HepG2 (cell line): ENCODE data around the gene ZNF213. TPM values are rescaled to one million over a fixed set of nuclear protein-coding genes. Genes with fewer than 3 reads are reported as not detected.

ENCODE experiments used
- ATF7 ChIP-seq, 2 experiments: fragments of 450-650 bp in 1 of 2; sonication (generic) in 1 of 2; formaldehyde crosslinking in 1 of 2; IDR thresholded peaks; 2 replicates each; pipeline versions ENCODE4 v1.4.0 to v1.6.1; 2016 to 2020; ENCODE audit warnings: antibody characterized with exemption in 1 of 2, mild to moderate bottlenecking in 1 of 2, missing genetic modification reagents in 1 of 2
- EHMT2 ChIP-seq: fragments of 200-600 bp; sonication (generic); IDR thresholded peaks from 2 replicates; pipeline ENCODE4 v1.7.0; 2017; ENCODE audit warnings: antibody characterized with exemption, low read depth, low read length, borderline replicate concordance
- ELF3 ChIP-seq: IDR thresholded peaks from 2 replicates; pipeline ENCODE4 v1.6.1; 2016; ENCODE audit warnings: missing genetic modification reagents, missing compliant biosample characterization
- GATAD1 ChIP-seq: IDR thresholded peaks from 2 replicates; pipeline ENCODE4 v1.6.1; 2016; ENCODE audit warnings: missing genetic modification reagents, missing compliant biosample characterization
- ISX ChIP-seq: sonication (generic); formaldehyde crosslinking; conservative IDR thresholded peaks from 2 replicates; pipeline ENCODE4 v1.5.0; 2020; ENCODE audit warnings: missing genetic modification reagents
- MEIS2 ChIP-seq: sonication (generic); formaldehyde crosslinking; IDR thresholded peaks from 2 replicates; pipeline ENCODE4 v1.9.0; 2021; ENCODE audit warnings: mild to moderate bottlenecking, missing genetic modification reagents
- NFKB2 ChIP-seq: sonication (generic); formaldehyde crosslinking; IDR thresholded peaks from 2 replicates; pipeline ENCODE4 v1.4.0; 2020; ENCODE audit warnings: missing genetic modification reagents, borderline replicate concordance
- NRL ChIP-seq: sonication (generic); formaldehyde crosslinking; IDR thresholded peaks from 2 replicates; pipeline ENCODE4 v1.5.0; 2020; ENCODE audit warnings: missing genetic modification reagents, mild to moderate bottlenecking, moderate library complexity, borderline replicate concordance
- PHF8 ChIP-seq: sonication (generic); formaldehyde crosslinking; IDR thresholded peaks from 2 replicates; pipeline ENCODE4 v1.5.0; 2020; ENCODE audit warnings: missing genetic modification reagents
- POLR2A ChIP-seq, 2 experiments: IDR thresholded peaks; 2 replicates each; pipeline ENCODE4 v1.6.1; 2011; ENCODE audit warnings: low read depth in 2 of 2, low read length in 2 of 2, mild to moderate bottlenecking in 1 of 2, moderate library complexity in 1 of 2; ENCODE audit not compliant: insufficient read depth in 1 of 2
- PRMT3 ChIP-seq: sonication (generic); formaldehyde crosslinking; IDR thresholded peaks from 2 replicates; pipeline ENCODE4 v1.8.1; 2022; ENCODE audit warnings: low read depth, mild to moderate bottlenecking, moderate library complexity, missing genetic modification reagents, borderline replicate concordance
- REL ChIP-seq: sonication (generic); formaldehyde crosslinking; conservative IDR thresholded peaks from 2 replicates; pipeline ENCODE4 v1.8.0; 2022; ENCODE audit warnings: mild to moderate bottlenecking, missing genetic modification reagents, moderate library complexity
- TCF7 ChIP-seq: sonication (generic); IDR thresholded peaks from 2 replicates; pipeline ENCODE4 v1.6.1; 2016; ENCODE audit warnings: antibody characterized with exemption, low read depth
- ZNF136 ChIP-seq: sonication (generic); formaldehyde crosslinking; IDR thresholded peaks from 2 replicates; pipeline ENCODE4 v1.8.1; 2022; ENCODE audit warnings: low read depth, mild to moderate bottlenecking, moderate library complexity, missing genetic modification reagents
- ZNF205 ChIP-seq: IDR thresholded peaks from 2 replicates; pipeline ENCODE4 v1.6.1; 2018; ENCODE audit warnings: missing biosample characterization, missing genetic modification reagents
- ZNF292 ChIP-seq: sonication (generic); formaldehyde crosslinking; IDR thresholded peaks from 2 replicates; pipeline ENCODE4 v1.8.1; 2022; ENCODE audit warnings: mild to moderate bottlenecking, low read depth, missing genetic modification reagents, borderline replicate concordance
- ZNF441 ChIP-seq: sonication (generic); formaldehyde crosslinking; IDR thresholded peaks from 2 replicates; pipeline ENCODE4 v1.7.0; 2021; ENCODE audit warnings: missing genetic modification reagents, borderline replicate concordance
- ZNF501 ChIP-seq: sonication (generic); formaldehyde crosslinking; IDR thresholded peaks from 2 replicates; pipeline ENCODE4 v1.5.1; 2020; ENCODE audit warnings: mild to moderate bottlenecking, moderate library complexity, missing genetic modification reagents
- ZNF564 ChIP-seq: sonication (generic); formaldehyde crosslinking; IDR thresholded peaks from 2 replicates; pipeline ENCODE4 v1.8.1; 2023; ENCODE audit warnings: mild to moderate bottlenecking, missing genetic modification reagents
- ZNF567 ChIP-seq: sonication (generic); formaldehyde crosslinking; IDR thresholded peaks from 2 replicates; pipeline ENCODE4 v1.8.1; 2023; ENCODE audit warnings: mild to moderate bottlenecking, missing genetic modification reagents, borderline replicate concordance
- ZNF619 ChIP-seq: sonication (generic); formaldehyde crosslinking; IDR thresholded peaks from 2 replicates; pipeline ENCODE4 v1.4.0; 2020; ENCODE audit warnings: mild to moderate bottlenecking, missing genetic modification reagents
- ZNF782 ChIP-seq: sonication (generic); formaldehyde crosslinking; IDR thresholded peaks from 2 replicates; pipeline ENCODE4 v1.4.0; 2020; ENCODE audit warnings: missing genetic modification reagents, mild to moderate bottlenecking, borderline replicate concordance
- polyA plus RNA-seq, 8 experiments: library from polyadenylated mRNA; depleted of rRNA in 3 of 8; stranded (reverse) in 7 of 8; unstranded in 1 of 8; fragments of >200 nt; fragmentation: Illumina TruSeq in 4 of 8; extraction: Trizol in 4 of 8; gene quantifications; 2 replicates each; pipeline versions ENCODE4 v1.2.1 to v1.2.3, GENCODE V29; 2011 to 2016; ENCODE audit warnings: low read depth in 4 of 8, missing spikeins in 1 of 8, mixed read lengths in 1 of 8; ENCODE audit not compliant: insufficient read depth in 1 of 8
- total RNA-seq, 5 experiments: library from RNA; depleted of rRNA; stranded (reverse); fragments of >200 nt; fragmentation: Illumina TruSeq; extraction: Trizol; gene quantifications; 2 replicates each; pipeline ENCODE4 v1.2.3, GENCODE V29; 2016; ENCODE audit warnings: low read depth in 1 of 5
- TF ChIP-seq, protein P1 (sequence below): sonication (generic); formaldehyde crosslinking; IDR thresholded peaks from 2 replicates; pipeline ENCODE4 v1.4.0; 2020; ENCODE audit warnings: mild to moderate bottlenecking, missing genetic modification reagents
- TF ChIP-seq, protein P2 (sequence below): sonication (generic); formaldehyde crosslinking; IDR thresholded peaks from 2 replicates; pipeline ENCODE4 v1.9.0; 2022; ENCODE audit warnings: missing genetic modification reagents, mild to moderate bottlenecking, borderline replicate concordance

Gene ZNF213
- total and polyA plus RNA-seq, 2 of the 13 experiments (the other 11 are each of a cell fraction or from before 2014, with no cell fraction given), result 0.59 to 0.97 TPM

DNA sequence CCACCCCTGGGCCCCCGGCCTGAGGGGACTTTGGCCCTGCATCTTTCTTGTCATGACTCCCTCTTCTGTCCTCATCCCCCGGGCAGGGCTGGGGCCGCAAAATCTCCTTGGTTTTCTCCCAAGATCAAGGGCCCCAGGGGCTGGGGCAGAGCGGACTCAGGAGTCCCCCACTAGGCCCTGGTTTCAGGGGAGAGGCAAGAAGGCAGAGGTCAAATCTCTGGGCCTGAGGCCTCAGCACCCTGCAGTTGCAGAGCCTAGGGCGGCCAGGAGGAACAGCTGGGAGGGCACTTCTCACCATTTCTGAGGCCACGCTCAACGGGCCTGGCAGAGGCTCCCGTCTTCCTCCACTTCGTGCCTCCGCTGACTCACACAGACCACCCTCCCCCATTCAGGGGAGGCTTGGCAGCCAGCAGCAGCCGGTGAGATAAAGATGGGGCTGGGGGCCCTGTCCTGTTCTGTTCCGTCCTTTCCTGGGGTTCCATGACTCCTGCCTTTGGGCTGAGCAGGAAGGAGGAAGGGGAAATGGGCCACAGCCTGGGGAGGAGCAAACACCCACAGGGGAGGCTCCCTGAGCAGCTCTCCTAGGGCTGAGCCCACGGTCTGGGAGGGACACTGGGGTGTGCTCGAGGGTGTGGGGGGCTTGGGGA, 48.1 kb upstream of the ZNF213 start (continued):
- TF ChIP-seq NRL (CRISPR knock-in tag), result no peak
- TF ChIP-seq PRMT3 (CRISPR knock-in tag), result no peak
- TF ChIP-seq NFKB2 (CRISPR knock-in tag), result no peak; the same call in 1 of the 2 replicates
- TF ChIP-seq EHMT2, result no peak
- TF ChIP-seq, protein P1, sequence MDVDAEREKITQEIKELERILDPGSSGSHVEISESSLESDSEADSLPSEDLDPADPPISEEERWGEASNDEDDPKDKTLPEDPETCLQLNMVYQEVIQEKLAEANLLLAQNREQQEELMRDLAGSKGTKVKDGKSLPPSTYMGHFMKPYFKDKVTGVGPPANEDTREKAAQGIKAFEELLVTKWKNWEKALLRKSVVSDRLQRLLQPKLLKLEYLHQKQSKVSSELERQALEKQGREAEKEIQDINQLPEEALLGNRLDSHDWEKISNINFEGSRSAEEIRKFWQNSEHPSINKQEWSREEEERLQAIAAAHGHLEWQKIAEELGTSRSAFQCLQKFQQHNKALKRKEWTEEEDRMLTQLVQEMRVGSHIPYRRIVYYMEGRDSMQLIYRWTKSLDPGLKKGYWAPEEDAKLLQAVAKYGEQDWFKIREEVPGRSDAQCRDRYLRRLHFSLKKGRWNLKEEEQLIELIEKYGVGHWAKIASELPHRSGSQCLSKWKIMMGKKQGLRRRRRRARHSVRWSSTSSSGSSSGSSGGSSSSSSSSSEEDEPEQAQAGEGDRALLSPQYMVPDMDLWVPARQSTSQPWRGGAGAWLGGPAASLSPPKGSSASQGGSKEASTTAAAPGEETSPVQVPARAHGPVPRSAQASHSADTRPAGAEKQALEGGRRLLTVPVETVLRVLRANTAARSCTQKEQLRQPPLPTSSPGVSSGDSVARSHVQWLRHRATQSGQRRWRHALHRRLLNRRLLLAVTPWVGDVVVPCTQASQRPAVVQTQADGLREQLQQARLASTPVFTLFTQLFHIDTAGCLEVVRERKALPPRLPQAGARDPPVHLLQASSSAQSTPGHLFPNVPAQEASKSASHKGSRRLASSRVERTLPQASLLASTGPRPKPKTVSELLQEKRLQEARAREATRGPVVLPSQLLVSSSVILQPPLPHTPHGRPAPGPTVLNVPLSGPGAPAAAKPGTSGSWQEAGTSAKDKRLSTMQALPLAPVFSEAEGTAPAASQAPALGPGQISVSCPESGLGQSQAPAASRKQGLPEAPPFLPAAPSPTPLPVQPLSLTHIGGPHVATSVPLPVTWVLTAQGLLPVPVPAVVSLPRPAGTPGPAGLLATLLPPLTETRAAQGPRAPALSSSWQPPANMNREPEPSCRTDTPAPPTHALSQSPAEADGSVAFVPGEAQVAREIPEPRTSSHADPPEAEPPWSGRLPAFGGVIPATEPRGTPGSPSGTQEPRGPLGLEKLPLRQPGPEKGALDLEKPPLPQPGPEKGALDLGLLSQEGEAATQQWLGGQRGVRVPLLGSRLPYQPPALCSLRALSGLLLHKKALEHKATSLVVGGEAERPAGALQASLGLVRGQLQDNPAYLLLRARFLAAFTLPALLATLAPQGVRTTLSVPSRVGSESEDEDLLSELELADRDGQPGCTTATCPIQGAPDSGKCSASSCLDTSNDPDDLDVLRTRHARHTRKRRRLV (CRISPR knock-in tag), result no peak; the same call in 1 of the 2 replicates
- 0 out of 2 replicates have a peak, but pooled peaks have one; percentile 30 for TF ChIP-seq ZNF205 (CRISPR knock-in tag)
- TF ChIP-seq ZNF782, result 0 out of 2 replicates have a peak, but pooled peaks have one; percentile 28
- TF ChIP-seq ZNF619, result no peak
- TF ChIP-seq GATAD1 (CRISPR knock-in tag), result 0 out of 2 replicates have a peak, but pooled peaks have one; percentile 19
- no peak for TF ChIP-seq ATF7 (IDR thresholded peaks at IDR 0.05)
- TF ChIP-seq ATF7 (CRISPR knock-in tag; IDR thresholded peaks at IDR 0.05), result no peak
- TF ChIP-seq REL (CRISPR knock-in tag), result no peak
- TF ChIP-seq ZNF501 (CRISPR knock-in tag), result peak; percentile 71; the same call in 1 of the 2 replicates
- no peak for TF ChIP-seq ISX (CRISPR knock-in tag)
- TF ChIP-seq ZNF136 (CRISPR knock-in tag), result no peak
- TF ChIP-seq, protein P2, sequence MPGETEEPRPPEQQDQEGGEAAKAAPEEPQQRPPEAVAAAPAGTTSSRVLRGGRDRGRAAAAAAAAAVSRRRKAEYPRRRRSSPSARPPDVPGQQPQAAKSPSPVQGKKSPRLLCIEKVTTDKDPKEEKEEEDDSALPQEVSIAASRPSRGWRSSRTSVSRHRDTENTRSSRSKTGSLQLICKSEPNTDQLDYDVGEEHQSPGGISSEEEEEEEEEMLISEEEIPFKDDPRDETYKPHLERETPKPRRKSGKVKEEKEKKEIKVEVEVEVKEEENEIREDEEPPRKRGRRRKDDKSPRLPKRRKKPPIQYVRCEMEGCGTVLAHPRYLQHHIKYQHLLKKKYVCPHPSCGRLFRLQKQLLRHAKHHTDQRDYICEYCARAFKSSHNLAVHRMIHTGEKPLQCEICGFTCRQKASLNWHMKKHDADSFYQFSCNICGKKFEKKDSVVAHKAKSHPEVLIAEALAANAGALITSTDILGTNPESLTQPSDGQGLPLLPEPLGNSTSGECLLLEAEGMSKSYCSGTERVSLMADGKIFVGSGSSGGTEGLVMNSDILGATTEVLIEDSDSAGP (CRISPR knock-in tag), result peak; percentile 71; the same call in 1 of the 2 replicates
- TF ChIP-seq ZNF292 (CRISPR knock-in tag), result no peak
- peak; percentile 32; the same call in 1 of the 2 replicates for TF ChIP-seq ZNF567 (CRISPR knock-in tag)
- peak; percentile 72; the same call in 1 of the 2 replicates for TF ChIP-seq ELF3 (CRISPR knock-in tag)
- TF ChIP-seq POLR2A (IDR thresholded peaks at IDR 0.05; ENCODE audit: insufficient read depth in 1 of 2, low read depth in 2 of 2, low read length in 2 of 2), result peak; percentile 13 to 14; a peak in 1 of 4 replicates
- peak; percentile 40; the same call in 1 of the 2 replicates for TF ChIP-seq ZNF564 (CRISPR knock-in tag)
- TF ChIP-seq ZNF441 (CRISPR knock-in tag), result 0 out of 2 replicates have a peak, but pooled peaks have one; percentile 59
- peak; percentile 46; the same call in 1 of the 2 replicates for TF ChIP-seq PHF8 (CRISPR knock-in tag)
- peak; percentile 29; the same call in 1 of the 2 replicates for TF ChIP-seq MEIS2 (CRISPR knock-in tag)
- TF ChIP-seq TCF7, result no peak
